Motor neuron (in vitro differentiated cells): Measurements from ENCODE around the gene TMEM19. TPM values are rescaled to one million over a fixed set of nuclear protein-coding genes. Genes with fewer than 3 reads are reported as not detected.
A peak's percentile ranks its signal among the peaks of the same experiment; 100 is the strongest.

Experiments used
- ATAC-seq, 8 experiments: fragments of 200-7000 bp; cut with Tn5 transposase; replicated peaks in 6 of 8; 2 replicates each; pipeline ENCODE4 v1.8.0; 2021; ENCODE audit warnings: mild to moderate bottlenecking in 8 of 8, moderate library complexity in 8 of 8
- H3K27ac ChIP-seq, 2 donors: fragments of 250-450 bp; sonication (Bioruptor Pico); 2 replicates each; pipeline ENCODE4 v1.9.0; 2021; ENCODE audit warnings: antibody characterized with exemption in 2 of 2, mild to moderate bottlenecking in 2 of 2, moderate library complexity in 1 of 2
- H3K4me1 ChIP-seq, 2 donors: fragments of 250-450 bp; sonication (Bioruptor Pico); replicated peaks in 1 of 2; 2 replicates each; pipeline ENCODE4 v1.6.1; 2021; ENCODE audit warnings: antibody characterized with exemption in 2 of 2, mild to moderate bottlenecking in 2 of 2, moderate library complexity in 1 of 2
- H3K4me3 ChIP-seq, 5 donors: fragments of 250-450 bp; sonication (Bioruptor Pico); 2 replicates each; pipeline ENCODE4 v1.9.0; 2021; ENCODE audit warnings: antibody characterized with exemption in 5 of 5, mild to moderate bottlenecking in 5 of 5, moderate library complexity in 4 of 5
- WGBS, 10 experiments: fragments of 450-650 bp; shearing (Covaris generic); methylation state at CpG; one replicate each; pipeline ENCODE4 v1.0.0; 2022; 5-methylcytosine and 5-hydroxymethylcytosine counted together
- in situ Hi-C, 9 experiments: fragments of 400-800 bp; cut with MboI; loops; one replicate each; pipeline ENCODE4 v1.15.0; 2021; ENCODE audit warnings: low sequenced_read_pairs in 9 of 9, low pct_unique_long_range_greater_than_20kb in 2 of 9; ENCODE audit not compliant: unreplicated experiment in 9 of 9
- total RNA-seq, 8 experiments: library from RNA; unstranded; fragments of 300-600 nt; gene quantifications; 2 replicates each; pipeline versions ENCODE4 v1.2.3 to v1.2.4, GENCODE V29; 2022

The TMEM19 gene
- total RNA-seq, 8 experiments from 2014 or later, result 6.8 to 18.6 (median 10.5) TPM

DNA sequence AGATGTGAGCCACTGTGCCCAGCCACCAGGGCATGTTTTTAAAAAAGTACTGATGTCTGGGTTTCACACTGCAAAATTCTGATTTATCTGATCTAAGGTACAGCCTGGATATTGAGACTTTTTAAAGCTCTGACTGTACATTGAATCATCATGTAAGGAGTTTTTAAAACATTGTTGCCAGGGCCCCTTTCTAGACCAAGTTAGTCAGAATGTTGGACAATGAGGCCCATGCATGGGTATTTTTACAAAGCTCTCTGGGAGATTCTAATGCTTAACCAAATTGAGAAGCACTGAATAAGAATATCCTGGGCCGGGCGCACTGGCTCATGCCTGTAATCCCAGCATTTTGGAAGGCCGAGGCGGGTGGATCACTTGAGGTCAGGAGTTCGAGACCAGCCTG lies 16.7 kb downstream of the TMEM19 start:
- no peaks in the 10 kb centered on the region for H3K4me1 ChIP-seq
- ATAC-seq, result no peak
- no peak overlapping the region for H3K4me3 ChIP-seq
- no peak overlapping the region for H3K27ac ChIP-seq
- in situ Hi-C loops, result loop anchor here in 1 of 9 experiments (25.0 kb wide), 1 partner anchor 290 kb away; no protein-coding TSS in a partner anchor
- 40 to 100% (median 93%) methylated on average over 1 to 5 of the region's 5 CpGs; no CpG with 5 or more reads in 4 of the 10 experiments for WGBS, 10 experiments

DNA sequence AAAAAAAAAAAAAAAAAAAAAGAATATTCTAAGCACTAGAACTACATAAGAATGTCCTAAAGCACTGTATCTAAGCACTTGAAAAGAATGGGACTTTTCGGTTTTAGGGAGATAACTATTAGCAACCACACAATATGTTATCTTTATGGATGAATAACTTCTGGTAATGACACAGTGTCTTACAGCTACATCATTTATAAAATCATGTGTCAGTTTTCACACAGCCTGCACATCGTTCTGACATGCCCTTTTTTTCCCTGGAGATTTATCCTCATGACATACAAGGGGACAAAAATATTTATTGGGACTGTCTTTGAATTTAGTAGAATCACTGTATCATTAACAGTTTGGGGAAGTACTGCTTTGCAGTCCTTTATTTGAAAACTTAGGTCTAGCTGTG lies 17.3 kb downstream of the TMEM19 start:
- 38 to 100% (median 70%) methylated on average over 1 to 2 of the region's 2 CpGs for WGBS, 10 experiments
- no peak for ATAC-seq
- H3K27ac ChIP-seq, result no peak overlapping the region
- H3K4me1 ChIP-seq, result no peaks in the 10 kb centered on the region
- in situ Hi-C loops, result loop anchor here in 1 of 9 experiments (25.0 kb wide), 1 partner anchor 291 kb away; no protein-coding TSS in a partner anchor
- no peak overlapping the region for H3K4me3 ChIP-seq

DNA sequence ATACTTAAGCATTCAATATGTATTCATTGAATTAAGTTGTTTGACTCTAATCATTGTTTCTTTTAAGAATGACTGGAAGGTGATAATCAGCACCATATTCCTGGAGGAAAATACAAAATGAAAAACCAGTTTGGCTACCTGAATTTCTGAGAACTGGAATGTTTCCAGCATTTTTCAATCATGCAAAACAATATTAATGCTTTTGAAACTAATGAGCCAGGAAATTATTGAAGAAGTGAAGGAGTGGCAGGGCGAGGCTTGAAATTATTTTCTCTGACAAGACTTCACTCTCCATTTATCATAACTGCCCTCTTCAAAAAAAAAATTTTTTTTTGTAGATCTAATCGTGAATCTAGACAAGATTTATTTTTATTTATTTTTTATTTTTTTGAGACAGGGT lies 19.0 kb downstream of the TMEM19 start:
- WGBS, 10 experiments, result 55 to 100% (median 86%) methylated on average over 1 to 2 of the region's 2 CpGs
- Histone ChIP-seq H3K4me3 (no peak overlapping the region), H3K4me1 (no peaks in the 10 kb centered on the region), H3K27ac (no peak overlapping the region)
- in situ Hi-C loops, result loop anchor here in 1 of 9 experiments (25.0 kb wide), 1 partner anchor 293 kb away; no protein-coding TSS in a partner anchor
- ATAC-seq, result no peak

DNA sequence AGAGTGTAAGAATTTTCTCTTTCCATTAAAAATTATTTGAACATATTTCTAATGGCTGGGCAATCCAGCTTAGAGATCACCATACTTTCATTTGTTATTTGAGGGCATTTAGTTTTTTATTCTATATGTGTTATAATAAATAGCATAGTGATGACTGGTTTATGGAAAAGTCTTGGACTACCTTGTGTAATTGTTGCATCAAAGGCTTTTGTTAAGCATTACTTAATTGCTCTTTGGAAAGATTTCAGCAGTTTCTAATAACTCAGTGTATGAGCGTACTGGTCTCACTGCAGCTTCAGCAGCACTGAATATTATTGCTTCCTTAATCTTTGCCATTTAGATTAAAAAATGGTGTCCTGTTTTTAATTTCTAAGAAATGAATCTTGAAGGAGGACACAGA lies 22.8 kb downstream of the TMEM19 start:
- no peak overlapping the region for H3K27ac ChIP-seq
- in situ Hi-C loops, result loop anchor here in 1 of 9 experiments (25.0 kb wide), 1 partner anchor 296 kb away; no protein-coding TSS in a partner anchor
- WGBS, 10 experiments, result 83 to 100% (median 100%) methylated on average over 1 of the region's 1 CpG
- no peaks in the 10 kb centered on the region for H3K4me1 ChIP-seq
- H3K4me3 ChIP-seq, result no peak overlapping the region
- no peak for ATAC-seq

DNA sequence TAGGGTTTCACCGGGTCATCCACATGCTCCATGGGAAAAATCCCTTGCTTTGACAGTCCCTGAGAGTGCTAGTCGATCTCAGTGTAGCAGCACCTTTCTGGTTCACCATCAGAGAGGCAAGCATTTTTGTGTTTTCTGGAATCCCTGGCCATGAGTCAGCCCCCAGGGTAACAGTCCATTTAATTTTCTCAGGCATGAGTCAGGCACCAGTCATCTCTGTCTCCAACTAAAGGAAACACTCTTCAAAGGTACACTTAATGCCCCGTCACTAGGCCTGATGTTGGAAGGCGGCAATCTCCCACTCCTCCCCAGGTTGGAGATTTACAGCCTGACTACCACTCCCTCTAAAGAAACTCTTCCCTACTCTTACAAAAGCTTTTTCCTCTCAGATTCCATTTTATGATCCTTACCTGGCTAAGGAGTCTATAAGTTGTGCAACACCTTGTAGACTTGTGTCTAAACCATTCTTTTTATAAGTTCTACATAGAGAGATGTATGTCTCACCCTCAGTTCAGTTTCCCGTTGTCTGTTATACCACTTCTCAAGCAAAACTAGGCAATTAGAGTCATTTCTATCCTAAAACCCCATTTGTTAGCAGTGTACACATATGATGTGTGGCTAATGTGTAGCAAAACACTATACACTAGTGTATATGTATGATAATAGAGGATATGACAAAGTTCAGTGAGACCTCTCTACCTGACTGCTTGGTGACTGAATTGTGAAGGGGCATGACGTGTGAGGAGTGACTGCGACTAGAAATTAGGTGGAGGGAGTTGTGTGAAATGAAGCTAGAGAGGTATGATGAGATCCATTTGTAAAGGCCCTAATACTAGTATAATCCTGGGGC lies 24.6 kb downstream of the TMEM19 start:
- WGBS, 10 experiments, result 28 to 100% (median 85%) methylated on average over 1 to 5 of the region's 7 CpGs; no CpG with 5 or more reads in 2 of the 10 experiments

DNA sequence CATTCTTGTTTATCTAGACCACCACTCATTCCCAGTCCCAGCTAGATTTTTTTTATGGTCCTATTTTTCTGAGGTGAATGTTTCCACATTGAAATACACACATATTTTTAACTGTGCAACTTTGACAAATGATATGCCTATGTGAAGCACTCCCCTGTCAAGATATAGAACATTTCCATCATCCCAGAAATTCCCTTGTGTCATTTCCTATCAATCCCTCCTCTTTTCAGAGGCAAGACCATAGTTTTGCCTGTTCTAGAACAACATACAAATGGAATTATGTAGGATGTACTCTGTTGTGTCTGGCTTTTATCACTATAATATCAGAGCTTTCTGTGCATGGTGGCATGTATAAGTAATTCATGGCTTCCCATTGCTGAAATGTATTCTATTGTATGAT lies 32.7 kb downstream of the TMEM19 start:
- Histone ChIP-seq H3K4me1 (no peaks in the 10 kb centered on the region), H3K4me3 (no peak overlapping the region), H3K27ac (no peak overlapping the region)
- ATAC-seq, result no peak
- in situ Hi-C loops, result loop anchor here in 1 of 9 experiments (25.0 kb wide), 1 partner anchor 306 kb away; no protein-coding TSS in a partner anchor

More for the DNA sequence above, 24.6 kb downstream of the TMEM19 start:
- no peaks in the 10 kb centered on the region for H3K4me1 ChIP-seq
- H3K4me3 ChIP-seq, result no peak overlapping the region
- peak in 5 of 8 experiments; percentile 33 to 89 (median 87) for ATAC-seq
- in situ Hi-C loops, result loop anchor here in 1 of 9 experiments (25.0 kb wide), 1 partner anchor 298 kb away; no protein-coding TSS in a partner anchor
- no peak overlapping the region for H3K27ac ChIP-seq

DNA sequence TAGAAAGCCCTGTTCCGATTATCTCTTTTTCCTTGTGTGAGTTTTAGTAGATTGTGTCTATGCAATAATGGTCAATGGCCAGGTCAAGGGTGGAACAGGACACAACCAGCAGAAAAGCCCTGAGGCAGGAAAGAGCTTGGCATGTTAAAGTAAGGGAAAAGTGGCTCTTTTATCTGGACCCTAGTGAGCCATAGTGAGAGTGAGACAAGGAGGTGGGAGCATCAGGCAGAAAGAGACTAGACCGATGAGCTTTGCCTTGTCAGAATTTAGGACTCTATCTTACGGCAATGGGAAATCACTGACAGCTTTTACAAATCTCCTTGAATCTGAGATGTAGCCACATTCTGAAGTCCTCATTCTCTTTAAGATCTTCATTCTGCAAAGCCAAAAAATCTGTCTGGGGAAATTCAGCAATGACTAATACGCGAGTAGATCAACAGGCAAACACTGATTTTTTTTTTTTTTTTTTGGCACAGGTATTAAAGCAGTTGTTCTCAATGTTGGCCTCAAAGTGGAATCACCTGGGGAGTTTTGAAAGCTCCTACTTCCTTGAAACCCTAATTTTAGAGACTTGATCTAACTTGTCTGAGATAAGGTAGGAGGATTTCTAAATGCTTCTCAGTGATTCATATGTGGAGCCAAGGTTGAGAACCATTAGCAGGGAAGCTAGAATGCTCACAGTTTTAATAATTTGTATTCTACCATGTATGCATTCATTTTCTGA lies 33.9 kb downstream of the TMEM19 start:
- 50 to 100% (median 97%) methylated on average over 1 to 5 of the region's 5 CpGs; no CpG with 5 or more reads in 1 of the 10 experiments for WGBS, 10 experiments
- no peak for ATAC-seq
- Histone ChIP-seq H3K4me1 (no peaks in the 10 kb centered on the region), H3K4me3 (no peak overlapping the region), H3K27ac (no peak overlapping the region)
- in situ Hi-C loops, result loop anchor here in 1 of 9 experiments (25.0 kb wide), 1 partner anchor 308 kb away; no protein-coding TSS in a partner anchor

DNA sequence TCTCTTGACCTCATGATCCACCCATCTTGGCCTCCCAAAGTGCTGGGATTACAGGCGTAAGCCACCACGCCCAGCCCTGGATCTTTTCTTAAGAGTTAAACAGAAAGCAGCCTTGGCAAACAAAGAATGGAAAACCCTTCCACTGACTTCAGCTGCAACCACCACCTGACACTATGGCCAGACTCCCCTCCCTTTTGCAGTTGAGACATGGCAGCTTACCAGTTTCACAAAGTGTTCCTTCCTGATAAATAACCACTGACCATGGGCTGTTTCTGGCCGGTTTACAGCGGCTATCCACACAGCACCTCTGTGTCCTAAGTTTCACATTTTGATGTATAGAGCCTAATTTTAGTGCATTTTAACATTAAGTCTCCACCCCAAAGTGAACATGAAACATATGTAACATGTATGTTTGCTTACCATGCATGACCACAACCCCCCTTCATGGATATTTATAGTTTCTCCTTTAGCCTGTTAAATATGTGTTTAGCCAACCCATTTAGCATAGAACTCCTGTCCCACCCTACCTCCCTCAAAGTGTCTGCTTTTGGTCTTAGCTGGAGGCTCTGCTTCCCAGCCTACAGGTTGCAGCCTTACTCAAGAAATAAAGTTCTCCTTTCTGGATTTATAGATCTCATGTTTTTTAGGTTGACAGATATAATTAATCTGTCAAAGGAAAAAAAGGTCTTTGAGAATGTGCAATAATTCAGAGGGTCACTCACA lies 36.1 kb downstream of the TMEM19 start:
- in situ Hi-C loops, result loop anchor here in 1 of 9 experiments (25.0 kb wide), 1 partner anchor 310 kb away; no protein-coding TSS in a partner anchor
- peak in 2 of 8 experiments; percentile 36 to 67 for ATAC-seq

DNA sequence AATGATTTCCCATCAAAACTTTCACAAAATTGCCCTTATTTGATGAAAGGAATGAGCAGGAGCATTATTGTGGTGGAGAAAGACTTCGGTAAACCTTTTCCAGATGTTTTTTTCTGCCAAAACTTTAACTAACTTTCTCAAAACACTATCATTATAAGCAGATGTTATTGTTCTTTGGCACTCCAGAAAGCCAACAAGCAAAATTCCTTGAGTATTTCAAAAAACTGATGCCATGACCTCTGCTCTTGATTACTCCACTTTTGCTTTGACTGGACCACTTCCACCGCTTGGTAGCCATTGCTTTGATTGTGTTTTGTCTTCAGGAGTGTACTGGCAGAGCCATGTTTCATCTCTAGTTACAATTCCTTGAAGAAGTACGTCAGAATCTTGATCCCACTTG lies 39.1 kb downstream of the TMEM19 start:
- in situ Hi-C loops, result loop anchor here in 3 of 9 experiments (25.0 kb wide), 2 partner anchors 288 to 313 kb away; partner anchors contain the start of gene LGR5 (in 1 of the 3)
- no peak for ATAC-seq
- H3K4me1 ChIP-seq, result no peaks in the 10 kb centered on the region
- H3K27ac ChIP-seq, result no peak overlapping the region
- no peak overlapping the region for H3K4me3 ChIP-seq
- 6 to 90% (median 76%) methylated on average over 1 to 3 of the region's 3 CpGs for WGBS, 10 experiments

More for the DNA sequence above, 36.1 kb downstream of the TMEM19 start:
- WGBS, 10 experiments, result 80 to 100% (median 100%) methylated on average over 1 to 4 of the region's 4 CpGs; no CpG with 5 or more reads in 2 of the 10 experiments
- no peaks in the 10 kb centered on the region for H3K4me1 ChIP-seq
- no peak overlapping the region for H3K4me3 ChIP-seq
- H3K27ac ChIP-seq, result no peak overlapping the region

DNA sequence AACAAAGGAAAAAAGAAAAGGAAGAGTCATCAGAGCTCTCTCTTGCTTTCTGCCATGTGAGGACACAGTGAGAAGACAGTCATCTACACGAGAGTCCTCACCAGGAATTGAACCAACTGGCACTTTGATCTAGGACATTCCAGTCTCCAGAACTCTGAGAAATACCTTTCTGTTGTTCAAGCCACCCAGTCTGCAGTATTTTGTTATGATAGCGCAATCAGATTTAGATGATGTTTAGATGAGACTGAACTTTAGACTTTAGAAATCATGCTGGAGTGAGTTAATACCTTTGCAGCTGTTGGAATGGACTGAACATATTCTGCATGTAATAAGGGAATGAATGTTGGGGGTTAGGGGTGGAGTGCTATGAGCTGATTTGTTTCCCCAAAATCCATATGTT lies 40.7 kb downstream of the TMEM19 start:
- Histone ChIP-seq H3K27ac (no peak overlapping the region), H3K4me3 (no peak overlapping the region), H3K4me1 (no peaks in the 10 kb centered on the region)
- no peak for ATAC-seq
- WGBS, 10 experiments, result 57 to 100% (median 80%) methylated on average over 1 to 2 of the region's 2 CpGs; no CpG with 5 or more reads in 3 of the 10 experiments
- in situ Hi-C loops, result loop anchor here in 3 of 9 experiments (25.0 kb wide), 2 partner anchors 289 to 314 kb away; partner anchors contain the start of gene LGR5 (in 1 of the 3)

DNA sequence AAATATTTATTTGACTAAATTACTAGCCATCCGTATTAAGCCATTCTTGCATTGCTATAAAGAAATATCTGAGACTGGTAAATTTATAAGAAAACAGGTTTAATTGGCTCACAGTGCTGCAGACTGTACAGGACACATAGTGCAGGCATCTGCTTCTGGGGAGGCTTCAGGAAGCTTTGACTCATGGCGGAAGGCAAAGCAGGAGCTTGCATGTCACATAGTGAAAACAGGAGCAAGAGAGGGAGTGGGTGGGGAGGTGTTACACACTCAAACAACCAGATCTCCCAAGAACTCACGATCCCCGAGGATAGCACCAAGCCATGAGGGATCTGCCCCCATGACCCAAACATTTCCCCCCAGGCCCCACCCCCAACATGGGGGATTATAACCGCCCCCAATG lies 42.1 kb downstream of the TMEM19 start:
- WGBS, 10 experiments, result 72 to 100% (median 86%) methylated on average over 1 to 4 of the region's 5 CpGs; no CpG with 5 or more reads in 2 of the 10 experiments
- Histone ChIP-seq H3K4me1 (no peaks in the 10 kb centered on the region), H3K4me3 (no peak overlapping the region), H3K27ac (no peak overlapping the region)
- in situ Hi-C loops, result loop anchor here in 3 of 9 experiments (25.0 kb wide), 2 partner anchors 291 to 316 kb away; partner anchors contain the start of gene LGR5 (in 1 of the 3)
- ATAC-seq, result no peak

DNA sequence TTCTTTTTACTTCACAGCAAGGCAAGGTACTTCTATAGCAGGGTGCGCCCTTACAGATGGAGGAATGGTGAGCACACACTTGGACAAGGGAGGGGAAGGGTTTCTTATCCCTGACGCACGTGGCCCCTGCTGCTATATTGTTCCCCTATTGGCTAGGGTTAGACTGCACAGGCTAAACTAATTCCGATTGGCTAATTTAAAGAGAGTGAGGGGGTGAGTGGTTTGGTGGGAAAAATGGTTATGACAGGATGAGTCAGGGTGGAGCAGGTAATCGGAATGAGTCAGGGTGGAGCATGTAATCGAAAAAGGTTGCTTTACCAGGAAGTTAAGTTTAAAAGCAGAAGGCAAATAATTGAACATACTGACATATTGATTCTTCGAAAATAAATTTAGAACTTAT lies 45.1 kb downstream of the TMEM19 start:
- in situ Hi-C loops, result loop anchor here in 3 of 9 experiments (25.0 kb wide), 2 partner anchors 294 to 319 kb away; partner anchors contain the start of gene LGR5 (in 1 of the 3)
- Histone ChIP-seq H3K4me3 (no peak overlapping the region), H3K4me1 (no peaks in the 10 kb centered on the region), H3K27ac (no peak overlapping the region)
- ATAC-seq, result no peak
- 66 to 100% (median 93%) methylated on average over 2 to 7 of the region's 7 CpGs; no CpG with 5 or more reads in 2 of the 10 experiments for WGBS, 10 experiments
